Measurements from ENCODE around the gene SHC4.
"Not testable (repeated sequence)": the region's sequence is repeated elsewhere in the genome, so short reads cannot be mapped to it uniquely, and the experiment has no call there.

SHC4 gene

GRCh38 chr15:48970926-48971325, 7.2 kb upstream of the SHC4 start:
- in situ Hi-C loops (cut with MboI; ENCODE audit: low sequenced_read_pairs): not testable (repeated sequence)

DNA sequence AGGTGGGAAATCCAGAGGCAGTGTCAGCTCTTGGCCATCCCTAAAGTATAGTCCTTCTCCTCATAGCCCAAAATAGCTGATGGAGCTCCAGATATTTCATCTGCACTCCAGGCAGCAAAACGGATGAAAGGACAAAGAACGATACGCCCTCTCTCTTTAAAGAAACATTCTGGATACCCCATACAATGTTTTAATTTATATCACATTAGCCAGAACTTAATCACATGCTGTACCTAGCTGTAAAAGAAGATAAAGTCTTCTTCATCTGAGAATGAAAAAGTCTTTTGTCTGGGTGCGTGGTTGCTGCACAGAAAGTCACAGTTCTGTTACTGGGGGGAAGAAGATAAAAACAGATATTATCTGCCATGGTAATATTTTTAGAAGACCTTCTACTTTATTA, 4.3 kb upstream of the SHC4 start:
- in situ Hi-C loops (cut with MboI; ENCODE audit: low sequenced_read_pairs): no loop called here

- in situ Hi-C loops (cut with MboI; ENCODE audit: low sequenced_read_pairs): no loop called here
These were observed 3.6 kb upstream of the SHC4 start for GRCh38 chr15:48967336-48967735.

DNA sequence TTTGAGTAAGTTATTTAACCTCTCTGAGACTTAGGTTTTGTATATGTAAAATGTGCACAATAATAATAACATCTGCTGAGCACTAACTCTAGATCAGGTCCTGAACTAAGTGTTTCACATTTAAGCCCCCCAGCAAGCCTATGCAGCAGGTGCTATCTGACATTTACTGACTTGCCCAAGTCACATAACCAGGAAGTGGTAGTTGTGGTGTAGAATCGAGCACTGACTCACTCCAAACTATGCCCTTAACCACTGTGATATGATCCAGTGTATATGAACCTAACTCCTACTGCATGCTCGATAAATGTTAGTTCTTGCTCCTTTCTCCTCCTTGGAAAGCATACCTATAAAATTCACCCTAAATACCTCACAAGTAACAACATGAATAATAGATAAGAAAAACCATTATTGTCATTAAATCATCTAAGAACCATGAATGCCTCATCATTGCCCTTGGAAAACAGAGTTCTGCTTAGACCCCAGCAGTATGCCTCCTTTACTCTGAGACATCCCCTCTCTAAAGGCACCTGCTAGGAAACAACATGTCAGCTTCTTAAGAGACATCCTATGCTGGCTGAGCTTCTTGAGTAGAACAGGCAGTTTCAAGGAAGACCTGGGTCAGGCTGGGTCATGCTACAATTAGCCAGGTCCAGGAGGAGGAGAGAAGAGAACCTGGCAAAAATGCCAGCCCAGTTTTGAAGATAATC, 3.0 kb upstream of the SHC4 start:
- in situ Hi-C loops (cut with MboI; ENCODE audit: low sequenced_read_pairs): no loop called here

DNA sequence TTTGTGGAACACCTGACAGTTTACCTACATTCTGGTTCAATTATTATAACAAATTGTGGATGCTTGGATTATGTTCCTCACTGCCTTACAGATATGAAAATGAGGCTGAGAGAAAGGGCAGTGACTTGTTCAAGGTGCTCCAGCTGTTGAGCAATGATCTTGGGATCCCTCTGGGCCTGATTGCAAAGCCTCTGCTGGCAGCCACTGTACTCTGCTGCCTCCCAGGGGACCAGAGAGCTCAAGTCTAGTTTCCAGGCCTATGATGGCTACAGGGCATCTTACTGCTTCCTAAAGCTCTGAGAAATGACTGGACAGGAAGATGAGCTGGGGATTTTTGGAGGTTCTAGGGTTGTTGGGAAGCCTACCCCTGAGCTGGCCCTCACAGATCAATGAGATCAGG, 2.3 kb upstream of the SHC4 start:
- in situ Hi-C loops (cut with MboI; ENCODE audit: low sequenced_read_pairs): no loop called here

- in situ Hi-C loops (cut with MboI; ENCODE audit: low sequenced_read_pairs): no loop called here
These were observed 1.2 kb upstream of the SHC4 start for GRCh38 chr15:48964898-48965297.

GRCh38 chr15:48962662-48963523, 826 bp downstream of the SHC4 start:
- in situ Hi-C loops (cut with MboI; ENCODE audit: low sequenced_read_pairs): no loop called here

DNA sequence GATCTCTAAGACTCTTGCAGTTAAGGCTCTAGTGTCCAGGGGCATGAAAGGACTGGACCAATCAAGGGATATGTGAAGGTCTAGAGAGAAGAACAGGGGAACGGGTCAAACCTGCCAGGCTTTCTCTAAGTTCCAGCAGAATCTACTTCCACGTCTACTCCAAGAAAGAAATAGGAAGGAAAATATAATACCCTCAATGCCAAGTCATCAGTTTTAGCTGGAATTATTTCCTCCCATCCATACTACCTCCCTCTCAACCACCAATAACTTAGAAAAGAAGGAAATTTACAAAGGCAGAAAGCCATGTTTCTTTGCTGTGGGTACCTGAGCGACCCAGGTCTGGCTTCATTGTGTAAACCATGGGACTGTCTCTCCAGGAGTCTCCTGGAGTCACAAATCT, 7.8 kb downstream of the SHC4 start:
- in situ Hi-C loops (cut with MboI; ENCODE audit: low sequenced_read_pairs): no loop called here

DNA sequence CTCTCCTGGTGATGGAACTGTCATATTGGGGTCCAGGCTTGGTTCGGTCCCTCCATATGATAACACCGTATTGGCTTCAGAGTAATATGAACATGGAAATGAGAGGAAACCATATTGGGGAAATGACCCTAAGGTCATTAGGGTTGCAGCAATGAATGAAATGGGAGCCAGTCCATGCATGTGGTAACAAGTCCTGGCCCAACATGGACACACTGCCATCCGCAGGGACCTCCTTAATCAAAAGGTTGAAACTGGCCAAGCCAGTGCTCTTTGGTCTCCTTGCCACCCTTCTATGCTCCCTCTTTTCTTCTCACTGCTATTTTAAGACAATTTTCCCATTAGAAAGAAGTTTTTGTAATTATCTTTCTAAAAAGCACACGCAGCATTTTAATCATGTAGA, 8.3 kb downstream of the SHC4 start:
- in situ Hi-C loops (cut with MboI; ENCODE audit: low sequenced_read_pairs): no loop called here

- in situ Hi-C loops (cut with MboI; ENCODE audit: low sequenced_read_pairs): no loop called here
These were observed 9.2 kb downstream of the SHC4 start for GRCh38 chr15:48954538-48954937.

- in situ Hi-C loops (cut with MboI; ENCODE audit: low sequenced_read_pairs): no loop called here
These were observed 16.9 kb downstream of the SHC4 start for GRCh38 chr15:48946840-48947187.

- in situ Hi-C loops (cut with MboI; ENCODE audit: low sequenced_read_pairs): no loop called here
These were observed 17.5 kb downstream of the SHC4 start for GRCh38 chr15:48946074-48946839.

GRCh38 chr15:48945386-48945785, 18.3 kb downstream of the SHC4 start:
- in situ Hi-C loops (cut with MboI; ENCODE audit: low sequenced_read_pairs): no loop called here

GRCh38 chr15:48941904-48942303, 21.8 kb downstream of the SHC4 start:
- in situ Hi-C loops (cut with MboI; ENCODE audit: low sequenced_read_pairs): no loop called here

GRCh38 chr15:48940508-48940907, 23.2 kb downstream of the SHC4 start:
- in situ Hi-C loops (cut with MboI; ENCODE audit: low sequenced_read_pairs): no loop called here

DNA sequence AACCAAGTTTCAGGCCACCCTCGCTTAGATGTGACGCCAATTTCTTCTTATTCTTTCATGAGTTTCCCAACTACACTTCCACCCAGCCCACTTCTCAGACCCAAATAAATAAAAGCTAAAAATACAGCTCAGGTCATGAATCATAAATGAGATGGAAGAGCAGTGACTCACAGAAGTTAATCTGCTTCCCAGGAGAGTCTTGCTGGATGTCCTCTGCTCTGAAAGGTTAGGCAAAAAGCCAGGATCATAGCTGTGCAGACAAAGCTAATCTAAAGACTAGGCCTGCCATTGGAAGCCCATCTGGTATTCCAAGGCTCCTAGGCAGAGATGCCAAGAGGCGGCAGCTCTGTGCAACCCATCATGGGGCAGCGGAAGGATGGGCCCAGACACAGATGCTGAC, 24.1 kb downstream of the SHC4 start:
- in situ Hi-C loops (cut with MboI; ENCODE audit: low sequenced_read_pairs): no loop called here

GRCh38 chr15:48937886-48938285, 25.8 kb downstream of the SHC4 start:
- in situ Hi-C loops (cut with MboI; ENCODE audit: low sequenced_read_pairs): no loop called here

DNA sequence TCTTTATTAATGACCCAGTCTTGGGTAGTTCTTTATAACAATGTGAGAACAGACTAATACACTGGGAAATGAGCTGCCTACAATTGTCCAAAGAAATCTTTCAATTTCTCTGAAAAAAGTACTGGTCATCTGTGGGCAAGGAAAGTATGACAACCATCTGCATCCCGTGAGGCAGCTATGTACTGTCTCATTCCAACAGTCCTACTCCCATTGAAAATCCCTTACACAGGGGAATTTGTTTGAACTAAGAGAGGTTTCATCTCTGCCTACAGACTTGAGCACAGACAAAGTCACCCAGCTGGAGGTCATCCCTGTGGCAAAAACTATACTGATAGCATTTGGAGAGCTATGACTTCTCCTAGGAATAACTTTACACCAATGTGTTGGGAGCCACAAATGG, 27.1 kb downstream of the SHC4 start:
- in situ Hi-C loops (cut with MboI; ENCODE audit: low sequenced_read_pairs): no loop called here

DNA sequence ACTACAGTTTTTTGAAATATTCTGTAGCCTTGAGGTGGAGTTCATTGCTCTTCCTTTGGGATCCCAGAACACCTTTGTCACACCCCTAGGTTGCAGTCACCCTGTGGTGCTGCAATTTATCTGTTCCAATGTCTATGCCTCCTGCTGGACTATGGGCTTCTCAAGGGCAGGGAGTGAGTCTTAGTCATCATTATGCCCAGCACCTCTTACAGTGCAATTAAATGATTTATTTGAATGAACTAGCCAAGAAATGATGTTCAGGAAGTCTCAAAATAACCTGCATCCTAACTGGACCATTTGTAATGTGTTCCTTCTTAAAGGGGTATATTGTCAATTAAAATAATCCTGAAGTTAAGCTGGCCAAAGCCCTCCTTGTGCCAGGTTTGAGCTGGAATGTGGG, 28.5 kb downstream of the SHC4 start:
- in situ Hi-C loops (cut with MboI; ENCODE audit: low sequenced_read_pairs): no loop called here

DNA sequence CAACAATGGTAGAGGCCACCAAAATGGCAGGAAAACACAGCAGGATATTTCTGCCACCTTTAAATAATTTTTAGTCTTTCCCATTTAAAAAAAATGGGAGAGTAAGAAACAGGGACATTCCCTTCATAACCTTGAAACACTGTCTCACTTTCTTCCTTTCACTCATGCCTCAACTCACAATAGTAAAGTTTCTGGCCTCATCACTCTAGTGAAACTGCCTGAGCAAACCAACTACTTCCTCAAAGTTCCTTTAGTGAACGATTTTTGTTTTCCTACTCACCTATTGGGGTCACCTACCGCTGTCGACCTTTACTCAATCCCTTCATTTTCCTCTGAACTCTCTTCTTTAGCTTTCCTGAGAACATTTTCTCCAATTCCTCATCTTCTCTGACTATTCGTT, 33.0 kb downstream of the SHC4 start:
- in situ Hi-C loops (cut with MboI; ENCODE audit: low sequenced_read_pairs): no loop called here

DNA sequence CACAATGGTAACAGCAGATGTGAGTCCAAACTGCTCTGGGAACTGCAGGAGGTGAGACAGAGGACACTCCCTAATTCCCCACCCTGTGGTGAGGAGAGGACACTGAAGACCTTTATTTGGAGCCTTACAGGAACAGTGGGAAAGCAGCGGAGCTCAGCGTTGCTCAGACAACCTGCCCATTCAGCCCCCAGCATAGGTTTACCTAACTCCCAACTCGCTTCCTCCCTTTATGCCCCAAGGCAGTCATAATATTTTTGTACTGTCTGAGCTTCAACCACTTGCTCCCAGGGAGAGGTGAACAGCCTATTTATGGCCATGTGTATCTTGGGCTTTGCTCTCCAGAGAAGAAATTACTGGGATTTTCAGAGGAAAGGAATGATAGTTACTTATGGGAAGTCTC, 34.1 kb downstream of the SHC4 start:
- in situ Hi-C loops (cut with MboI; ENCODE audit: low sequenced_read_pairs): no loop called here
